Mesodermal cell (in vitro differentiated cells): ENCODE results near the gene IPO9.
"Not testable (repeated sequence)": the region's sequence is repeated elsewhere in the genome, so short reads cannot be mapped to it uniquely, and the experiment has no call there.

Experiments
- H3K27ac ChIP-seq: 2 replicates; pipeline ENCODE4 v1.7.0; 2013; ENCODE audit warnings: mild to moderate bottlenecking, low read depth, low read length, moderate library complexity; ENCODE audit not compliant: severe bottlenecking
- H3K36me3 ChIP-seq: 2 replicates; pipeline ENCODE4 v1.7.1; 2013; ENCODE audit warnings: mild to moderate bottlenecking, low read length, moderate library complexity; ENCODE audit not compliant: control insufficient read depth, insufficient read depth
- H3K4me1 ChIP-seq: one replicate; pipeline ENCODE4 v1.7.1; 2013; ENCODE audit warnings: mild to moderate bottlenecking, low read length; ENCODE audit not compliant: insufficient read depth, control insufficient read depth, poor library complexity, severe bottlenecking
- H3K4me3 ChIP-seq: 2 replicates; pipeline ENCODE4 v1.7.0; 2013; ENCODE audit warnings: low read length, control low read depth, mild to moderate bottlenecking; ENCODE audit not compliant: insufficient read depth, poor library complexity, severe bottlenecking; ENCODE audit errors: extremely low read depth
- H3K9me3 ChIP-seq: 2 replicates; pipeline ENCODE4 v1.7.1; 2013; ENCODE audit warnings: mild to moderate bottlenecking, low read length, moderate library complexity; ENCODE audit not compliant: control insufficient read depth
- WGBS, 2 experiments: methylation state at CpG; one replicate each; pipeline ENCODE4 v1.1.5; 2013; ENCODE audit warnings: missing lambda C conversion rate in 2 of 2; ENCODE audit not compliant: insufficient coverage in 2 of 2; 5-methylcytosine and 5-hydroxymethylcytosine counted together

The IPO9 gene

GRCh38 chr1:201828217-201828819 lies 639 bp upstream of the IPO9 start:
- H3K4me3 ChIP-seq = peak overlapping the region; percentile 98
- H3K36me3 ChIP-seq = peaks cover 27% of the 10 kb centered on the region
- H3K9me3 ChIP-seq = no peaks in the 10 kb centered on the region
- H3K27ac ChIP-seq = peak overlapping the region; percentile 89
- H3K4me1 ChIP-seq = no peaks in the 10 kb centered on the region
- 92 to 96% methylated on average over 15 to 16 of the region's 16 CpGs for WGBS, 2 experiments

GRCh38 chr1:201831371-201831770 lies 2.4 kb downstream of the IPO9 start:
- Histone ChIP-seq H3K4me3 (no peak overlapping the region), H3K9me3 (no peaks in the 10 kb centered on the region), H3K27ac (no peak overlapping the region), H3K4me1 (no peaks in the 10 kb centered on the region), H3K36me3 (peaks cover 28% of the 10 kb centered on the region)
- WGBS, 2 experiments = 100% methylated on average over 1 to 3 of the region's 4 CpGs

- Histone ChIP-seq H3K4me3 (no peak overlapping the region), H3K4me1 (no peaks in the 10 kb centered on the region), H3K9me3 (no peaks in the 10 kb centered on the region), H3K36me3 (peaks cover 51% of the 10 kb centered on the region), H3K27ac (no peak overlapping the region)
- 98% methylated on average over 4 to 5 of the region's 5 CpGs for WGBS, 2 experiments
These were observed 5.7 kb downstream of the IPO9 start for GRCh38 chr1:201834621-201835020.

- Histone ChIP-seq H3K27ac (no peak overlapping the region), H3K4me1 (no peaks in the 10 kb centered on the region), H3K4me3 (no peak overlapping the region), H3K36me3 (peaks cover 58% of the 10 kb centered on the region), H3K9me3 (no peaks in the 10 kb centered on the region)
- WGBS, 2 experiments = 100% methylated on average over 1 of the region's 2 CpGs; no CpG with 5 or more reads in 1 of the 2 experiments
These were observed 9.4 kb downstream of the IPO9 start for GRCh38 chr1:201838381-201838780.

- H3K27ac ChIP-seq, H3K4me1 ChIP-seq, H3K9me3 ChIP-seq, H3K4me3 ChIP-seq: not testable (repeated sequence)
- peaks cover 61% of the 10 kb centered on the region for H3K36me3 ChIP-seq
- 91 to 98% methylated on average over 9 to 10 of the region's 10 CpGs for WGBS, 2 experiments
These were observed 10.1 kb downstream of the IPO9 start for GRCh38 chr1:201839089-201839488.

GRCh38 chr1:201840055-201840454 lies 11.1 kb downstream of the IPO9 start:
- H3K4me1 ChIP-seq = no peaks in the 10 kb centered on the region
- H3K27ac ChIP-seq = no peak overlapping the region
- H3K9me3 ChIP-seq = no peaks in the 10 kb centered on the region
- no peak overlapping the region for H3K4me3 ChIP-seq
- 92 to 100% methylated on average over 3 to 4 of the region's 4 CpGs for WGBS, 2 experiments
- peaks cover 53% of the 10 kb centered on the region for H3K36me3 ChIP-seq

DNA sequence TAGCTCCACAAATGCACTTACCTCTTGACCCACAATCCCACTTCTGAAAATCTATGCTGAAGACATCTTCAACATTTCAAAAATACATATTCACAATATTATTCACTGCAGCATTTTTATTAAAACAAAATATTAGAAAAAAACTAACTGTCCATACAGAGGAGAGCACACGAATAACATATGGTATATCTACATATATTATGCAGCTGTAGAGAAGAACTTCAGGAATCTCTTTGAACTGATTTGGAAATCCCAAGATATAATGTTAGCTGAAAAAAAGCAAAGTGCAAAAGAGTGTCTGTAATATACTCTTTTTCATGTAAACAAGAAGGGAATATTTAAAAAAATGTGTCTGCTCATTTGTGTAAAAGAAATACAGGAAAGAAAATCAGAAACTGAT lies 11.5 kb downstream of the IPO9 start:
- Histone ChIP-seq H3K4me1 (no peaks in the 10 kb centered on the region), H3K4me3 (no peak overlapping the region), H3K27ac (no peak overlapping the region), H3K9me3 (no peaks in the 10 kb centered on the region), H3K36me3 (peaks cover 49% of the 10 kb centered on the region)
- no CpG with 5 or more reads among the region's 1 CpG for WGBS, 2 experiments

- Histone ChIP-seq H3K4me1 (no peaks in the 10 kb centered on the region), H3K36me3 (peaks cover 48% of the 10 kb centered on the region), H3K9me3 (no peaks in the 10 kb centered on the region), H3K4me3 (no peak overlapping the region), H3K27ac (no peak overlapping the region)
- 86 to 100% methylated on average over 1 of the region's 2 CpGs for WGBS, 2 experiments
These were observed 12.4 kb downstream of the IPO9 start for GRCh38 chr1:201841265-201841912.

GRCh38 chr1:201842472-201843027 lies 13.6 kb downstream of the IPO9 start:
- Histone ChIP-seq H3K9me3 (no peaks in the 10 kb centered on the region), H3K4me3 (no peak overlapping the region), H3K27ac (no peak overlapping the region), H3K4me1 (no peaks in the 10 kb centered on the region), H3K36me3 (peaks cover 46% of the 10 kb centered on the region)
- 86% methylated on average over 2 of the region's 2 CpGs; no CpG with 5 or more reads in 1 of the 2 experiments for WGBS, 2 experiments

DNA sequence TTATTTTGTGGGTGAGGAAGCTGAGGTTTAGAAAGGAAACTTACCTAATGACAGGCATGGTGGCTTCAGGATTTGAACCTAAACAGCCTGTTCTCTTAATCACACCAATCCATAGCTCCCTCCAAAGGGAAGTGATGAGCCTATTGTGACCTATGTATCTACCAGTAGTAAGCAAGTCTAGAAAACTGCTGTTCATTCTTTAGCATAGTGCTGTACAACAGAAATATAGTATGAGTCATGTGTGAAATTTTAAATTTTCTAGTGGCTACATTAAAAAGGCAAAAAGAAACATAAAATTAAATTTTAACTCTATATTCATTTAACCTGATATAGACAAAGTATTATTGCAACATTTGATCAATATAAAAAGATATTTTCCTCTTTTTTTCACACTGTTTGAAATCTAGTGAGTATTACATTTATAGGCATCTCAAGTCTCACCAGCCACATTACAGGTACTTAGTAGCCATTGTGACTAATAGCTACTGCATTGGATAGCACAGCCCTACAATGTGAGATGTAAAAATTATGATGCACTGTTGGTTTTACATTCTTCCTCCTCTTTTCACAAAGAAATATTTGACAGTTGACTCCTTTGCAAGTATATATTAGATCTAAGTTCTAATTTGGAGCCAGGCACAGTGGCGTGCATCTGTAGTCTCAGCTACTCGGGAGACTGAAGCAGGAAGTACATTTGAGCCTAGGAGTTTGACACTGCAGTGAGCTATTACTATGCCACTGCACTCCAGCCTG lies 16.6 kb downstream of the IPO9 start:
- Histone ChIP-seq H3K4me1 (peaks cover 16% of the 10 kb centered on the region), H3K36me3 (peaks cover 55% of the 10 kb centered on the region), H3K9me3 (no peaks in the 10 kb centered on the region), H3K27ac (no peak overlapping the region), H3K4me3 (no peak overlapping the region)
- WGBS, 2 experiments = 90 to 100% methylated on average over 1 to 2 of the region's 2 CpGs
